AG08395 (cell line): ENCODE measurements around the gene SLC22A14.
A peak's percentile ranks its signal among the peaks of the same experiment; 100 is the strongest.
"Not testable (repeated sequence)": the region's sequence is repeated elsewhere in the genome, so short reads cannot be mapped to it uniquely, and the experiment has no call there.

Experiments
- DNase-seq: peaks from one replicate; pipeline ENCODE4 v3.0.0; 2012; ENCODE audit warnings: mixed read lengths, low spot score

The SLC22A14 gene

DNA sequence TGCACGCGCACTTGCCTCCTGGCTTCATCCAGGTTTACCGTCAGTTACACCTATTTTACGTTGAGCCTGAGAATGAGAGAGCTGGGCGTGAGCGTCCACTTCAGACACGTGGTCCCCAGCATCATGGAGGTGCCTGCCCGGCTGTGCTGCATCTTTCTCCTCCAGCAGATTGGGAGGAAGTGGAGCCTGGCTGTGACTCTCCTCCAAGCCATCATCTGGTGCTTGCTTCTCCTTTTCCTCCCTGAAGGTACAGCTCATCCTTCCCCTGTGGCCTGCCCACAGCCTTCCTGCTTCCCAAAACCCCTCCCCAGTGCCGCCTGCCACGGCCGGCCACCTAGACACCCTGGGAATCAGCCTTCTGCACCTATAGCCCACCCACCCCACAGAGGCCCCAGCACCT, 31.6 kb downstream of the SLC22A14 start:
- DNase-seq = no peak

DNA sequence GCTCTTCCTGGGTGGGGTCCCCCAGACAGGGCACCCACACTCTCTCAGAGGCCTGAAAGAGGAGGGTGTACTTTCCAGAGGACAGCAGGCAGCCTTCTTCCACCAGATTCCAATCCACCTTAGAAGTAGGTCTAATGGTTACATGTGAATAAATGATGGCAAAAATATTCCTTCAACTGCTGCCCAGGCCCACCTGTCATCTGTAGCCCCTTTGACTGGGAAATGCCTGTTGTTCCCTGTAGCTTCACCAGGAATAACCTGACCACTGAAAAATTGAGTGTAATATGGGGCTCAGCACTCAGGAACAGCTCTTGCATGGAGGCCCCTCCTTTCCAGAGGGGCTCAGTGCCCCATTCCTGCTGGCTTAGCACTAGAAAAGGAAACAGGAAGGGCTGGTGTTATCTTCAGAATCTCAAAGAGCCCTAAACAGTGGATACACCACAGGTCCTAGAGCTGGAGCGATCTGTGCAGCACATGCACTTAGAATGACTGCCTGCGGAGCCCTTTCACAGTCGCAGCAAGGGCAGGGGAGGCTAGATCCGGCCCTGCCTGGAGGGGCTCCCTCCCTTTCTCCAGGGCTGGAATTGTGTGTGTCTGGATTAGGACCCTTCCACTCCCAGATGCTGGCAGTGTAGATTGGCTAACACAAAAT, 32.1 kb downstream of the SLC22A14 start:
- DNase-seq = no peak

DNA sequence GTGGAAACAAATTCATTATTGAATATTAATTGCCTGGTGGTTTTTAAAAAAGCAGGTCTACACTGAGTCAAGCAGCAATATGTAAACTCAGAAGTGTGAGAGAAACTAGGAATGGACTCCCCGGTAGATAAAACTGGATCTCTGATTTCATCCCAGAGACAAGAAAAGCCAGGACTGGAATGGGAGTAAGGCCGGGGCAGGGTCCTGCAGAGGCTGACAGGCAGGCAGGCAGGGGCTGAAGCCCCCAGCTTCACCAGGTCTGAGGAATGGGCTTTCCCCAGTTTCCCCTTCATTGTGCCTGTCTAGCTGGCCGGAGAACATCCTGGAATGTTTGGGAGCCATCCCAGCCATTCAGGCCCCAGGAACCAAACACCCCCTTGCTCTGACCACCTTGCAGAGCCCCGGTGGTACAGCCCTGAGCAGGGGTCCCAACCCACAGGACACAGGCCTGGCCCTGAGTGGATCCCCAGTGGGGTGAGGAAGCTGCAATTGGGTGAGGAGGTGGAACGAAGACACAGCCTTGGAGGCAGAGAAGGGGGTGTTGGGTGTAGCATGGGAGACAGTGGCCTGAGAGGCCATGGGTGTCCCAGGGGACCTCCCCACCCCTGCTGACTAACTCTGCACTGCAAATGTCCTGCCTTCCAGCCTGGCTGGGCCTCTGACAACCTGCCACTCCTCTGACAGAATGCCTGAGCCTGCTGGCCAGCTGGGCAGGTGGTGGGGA, 32.8 kb downstream of the SLC22A14 start:
- no peak for DNase-seq

- no peak for DNase-seq
These were observed 33.6 kb downstream of the SLC22A14 start for GRCh38 chr3:38315488-38316230.

- DNase-seq = no peak
These were observed 34.5 kb downstream of the SLC22A14 start for GRCh38 chr3:38316356-38317191.

GRCh38 chr3:38317192-38317759, 35.2 kb downstream of the SLC22A14 start:
- no peak for DNase-seq

GRCh38 chr3:38318766-38319671, 36.9 kb downstream of the SLC22A14 start:
- no peak for DNase-seq

DNA sequence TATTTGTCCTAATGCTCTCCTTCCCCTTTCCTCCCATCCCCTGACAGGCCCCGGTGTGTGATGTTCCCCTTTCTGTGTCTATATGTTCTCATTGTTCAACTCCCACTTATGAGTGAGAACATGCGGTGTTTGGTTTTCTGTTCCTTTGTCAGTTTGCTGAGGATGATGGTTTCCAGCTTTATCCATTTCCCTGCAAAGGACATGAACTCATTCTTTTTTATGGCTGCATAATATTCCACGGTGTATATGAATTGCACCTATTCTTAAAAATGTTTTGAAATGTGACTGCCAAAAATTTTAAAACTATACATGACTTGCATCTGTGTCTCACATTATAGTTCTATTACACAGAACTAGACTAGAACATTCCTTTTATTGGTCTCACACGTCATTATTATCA, 38.5 kb downstream of the SLC22A14 start:
- not testable (repeated sequence) for DNase-seq

- no peak for DNase-seq
These were observed 41.0 kb downstream of the SLC22A14 start for GRCh38 chr3:38323060-38323459.

- DNase-seq = no peak
These were observed 43.2 kb downstream of the SLC22A14 start for GRCh38 chr3:38325256-38325655.

GRCh38 chr3:38327335-38328009, 45.4 kb downstream of the SLC22A14 start:
- peak; percentile 12 for DNase-seq

DNA sequence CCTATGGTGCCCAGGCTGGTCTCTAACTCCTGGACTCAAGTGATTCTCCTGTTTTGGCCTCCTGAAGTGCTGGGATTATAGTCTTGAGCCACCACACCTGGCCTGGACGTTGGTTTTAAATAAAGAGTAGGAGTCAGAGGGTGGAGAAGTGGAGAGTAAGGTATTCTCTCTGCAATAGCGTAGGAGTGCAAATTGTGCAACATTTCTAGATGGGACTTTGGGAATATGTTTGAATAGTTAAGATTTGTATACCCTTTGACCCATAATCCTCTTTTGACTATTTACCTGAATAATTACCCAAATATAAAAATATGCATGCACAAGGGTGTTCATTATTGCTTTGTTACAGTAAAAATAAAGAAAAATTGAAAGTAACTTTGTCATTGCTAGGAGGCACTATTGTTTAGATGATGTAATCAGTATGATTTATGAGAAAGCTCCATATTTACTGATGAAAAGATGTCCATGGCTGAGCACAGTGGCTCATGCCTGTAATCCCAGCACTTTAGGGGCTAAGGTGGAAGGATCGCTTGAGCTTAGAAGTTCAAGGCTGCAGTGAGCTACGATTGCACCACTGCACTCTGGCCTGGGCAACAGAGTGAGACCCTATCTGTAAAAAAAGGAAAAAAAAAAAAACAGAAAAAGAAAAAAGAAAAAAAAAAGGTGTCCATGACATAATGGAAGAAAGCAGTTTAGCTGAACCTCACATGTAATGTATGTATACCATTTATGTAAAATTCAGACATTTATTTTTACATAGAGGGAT, 49.3 kb downstream of the SLC22A14 start:
- DNase-seq = no peak

DNA sequence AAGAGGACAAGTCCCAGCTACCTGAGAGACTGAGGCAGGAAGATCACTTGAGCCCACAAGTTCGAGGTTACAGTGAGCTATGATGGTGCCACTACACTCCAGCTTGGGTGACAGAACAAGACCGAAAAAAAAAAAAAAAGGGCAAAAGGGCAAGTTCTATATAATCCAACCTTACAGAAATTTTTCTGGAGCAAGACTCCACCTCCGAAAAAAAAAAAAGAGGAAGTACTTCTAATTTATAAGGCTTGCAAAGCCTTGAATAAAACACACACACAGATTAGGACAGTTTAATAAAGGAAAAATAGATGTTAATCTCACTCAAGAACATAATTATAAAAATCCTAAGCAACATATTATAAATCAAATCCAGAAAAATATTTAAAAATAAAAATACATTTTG, 50.1 kb downstream of the SLC22A14 start:
- no peak for DNase-seq

DNA sequence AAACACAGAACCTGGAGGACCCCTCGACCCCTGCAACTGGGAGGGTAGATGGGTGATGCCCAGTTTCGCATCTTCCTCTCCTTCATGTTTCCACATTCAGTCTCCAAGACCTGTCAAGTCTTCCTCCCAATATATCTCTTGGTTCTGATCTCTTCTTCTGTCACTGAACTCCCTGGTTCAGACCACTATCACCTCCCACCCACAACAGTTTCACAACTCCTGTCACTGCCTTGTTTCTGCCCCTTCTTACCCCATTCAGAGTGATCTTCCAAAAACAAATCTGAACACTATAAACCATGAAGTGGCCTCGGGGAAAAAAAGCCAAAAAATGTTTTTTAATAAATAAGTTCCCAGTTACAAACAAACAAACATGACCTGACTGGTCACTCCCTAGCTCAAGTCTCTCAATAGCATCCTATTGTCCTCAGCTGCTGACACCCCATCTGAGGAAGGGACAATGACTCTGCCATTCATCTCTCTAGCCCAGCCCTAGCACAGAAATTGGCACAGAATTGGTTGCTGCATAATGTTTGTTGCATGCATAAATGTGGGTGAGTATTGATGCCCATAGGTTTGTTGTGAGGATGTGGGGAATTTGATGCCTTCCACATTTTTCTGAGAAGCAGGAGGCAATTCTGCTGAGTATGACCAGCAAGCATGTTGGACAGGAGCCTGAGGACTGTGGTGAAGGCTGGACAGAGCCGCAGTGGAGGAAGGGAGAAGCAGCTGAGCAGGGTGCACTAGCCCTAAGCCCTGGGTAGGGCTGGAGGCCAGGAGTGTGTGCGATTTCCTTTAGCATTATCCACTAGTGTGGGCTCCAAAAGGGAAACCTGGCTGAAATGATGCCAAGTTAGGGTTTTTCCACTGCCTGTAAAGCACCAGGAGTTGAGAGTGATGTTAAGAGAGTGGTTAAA, 52.3 kb downstream of the SLC22A14 start:
- DNase-seq = peak; percentile 92

DNA sequence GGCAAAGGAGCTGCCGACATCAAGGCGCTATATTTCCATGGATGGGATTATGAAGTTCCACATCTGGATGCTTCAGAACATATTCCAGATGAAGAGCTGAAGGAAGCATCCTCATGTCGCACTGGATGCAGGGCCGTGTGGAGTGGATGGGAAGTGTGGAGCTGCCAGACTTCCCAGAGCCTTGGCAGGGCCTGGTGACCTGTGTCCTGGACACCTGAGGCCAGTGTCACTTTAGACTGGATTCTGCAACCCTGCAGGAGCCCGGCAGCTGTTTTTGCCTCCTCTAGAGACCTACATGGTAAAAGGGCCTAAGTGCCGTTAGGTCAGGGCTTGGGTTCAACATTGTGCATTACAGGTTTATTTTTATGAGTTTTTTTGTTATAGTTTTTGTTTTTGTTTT, 53.2 kb downstream of the SLC22A14 start:
- no peak for DNase-seq

GRCh38 chr3:38337703-38338102, 55.6 kb downstream of the SLC22A14 start:
- no peak for DNase-seq

- no peak for DNase-seq
These were observed 61.9 kb downstream of the SLC22A14 start for GRCh38 chr3:38343797-38344594.
